K562 (cell line): ENCODE results near the gene IFT81. TPM values are rescaled to one million over a fixed set of nuclear protein-coding genes. Genes with fewer than 3 reads are reported as not detected.
A peak's percentile ranks its signal among the peaks of the same experiment; 100 is the strongest.

Source experiments
- ASH1L ChIP-seq: fragments of 450-650 bp; IDR thresholded peaks from 2 replicates; pipeline ENCODE4 v1.6.1; 2018; ENCODE audit warnings: borderline replicate concordance, mild to moderate bottlenecking, low read depth; ENCODE audit not compliant: partially characterized antibody
- CBX8 ChIP-seq: fragments of 200-600 bp; sonication (generic); IDR thresholded peaks from 2 replicates; pipeline ENCODE4 v1.6.1; 2012; ENCODE audit warnings: borderline replicate concordance, mixed run types, low read depth, mild to moderate bottlenecking, moderate library complexity, mixed read lengths, low read length, control low read depth, inconsistent platforms; ENCODE audit not compliant: poor library complexity, severe bottlenecking; ENCODE audit errors: extremely low read depth
- ETS2 ChIP-seq: IDR thresholded peaks from 2 replicates; pipeline ENCODE4 v1.6.1; 2016; ENCODE audit warnings: borderline replicate concordance, missing genetic modification characterization, mild to moderate bottlenecking, moderate library complexity, missing compliant biosample characterization; ENCODE audit not compliant: poor library complexity, severe bottlenecking
- KDM5B ChIP-seq: fragments of 200-600 bp; sonication (generic); IDR thresholded peaks from 2 replicates; pipeline ENCODE4 v1.6.1; 2012; ENCODE audit warnings: low read depth, mild to moderate bottlenecking, moderate library complexity, low read length, control low read depth, inconsistent platforms; ENCODE audit not compliant: insufficient replicate concordance
- PHF21A ChIP-seq: fragments of 450-650 bp; IDR thresholded peaks from 2 replicates; pipeline ENCODE4 v1.6.1; 2017; ENCODE audit warnings: low read depth, borderline replicate concordance
- SIRT6 ChIP-seq: IDR thresholded peaks from one replicate; pipeline ENCODE4 v1.6.1; 2012; ENCODE audit warnings: low read depth, mild to moderate bottlenecking, control low read depth, inconsistent platforms, low read length, moderate library complexity
- SIX5 ChIP-seq, 2 experiments: IDR thresholded peaks; 2 replicates each; pipeline ENCODE4 v1.6.1; 2011; ENCODE audit warnings: low read length in 2 of 2, borderline replicate concordance in 1 of 2, low read depth in 1 of 2, mild to moderate bottlenecking in 1 of 2, moderate library complexity in 1 of 2; ENCODE audit not compliant: insufficient read depth in 1 of 2
- SRSF7 ChIP-seq: fragments of 200-400 bp; formaldehyde crosslinking; optimal IDR thresholded peaks from 2 replicates; pipeline ENCODE3; 2017; ENCODE audit warnings: mild to moderate bottlenecking, low read depth, low read length
- XRCC5 ChIP-seq: fragments of 200-400 bp; formaldehyde crosslinking; IDR thresholded peaks from 2 replicates; pipeline ENCODE4 v1.6.1; 2017; ENCODE audit warnings: low read depth, mild to moderate bottlenecking, low read length
- ZNF134 ChIP-seq: fragments of 250-450 bp; sonication (Bioruptor Pico); conservative IDR thresholded peaks from 2 replicates; pipeline ENCODE4 v1.4.0; 2020
- ZNF324 ChIP-seq: fragments of 250-450 bp; sonication (Bioruptor Pico); IDR thresholded peaks from 2 replicates; pipeline ENCODE4 v1.4.0; 2020; ENCODE audit warnings: mild to moderate bottlenecking
- ZNF780A ChIP-seq: fragments of 250-450 bp; sonication (Bioruptor Pico); IDR thresholded peaks from 2 replicates; pipeline ENCODE4 v1.5.0; 2021; ENCODE audit warnings: mild to moderate bottlenecking
- polyA plus RNA-seq, 8 experiments: library from polyadenylated mRNA; depleted of rRNA in 4 of 8; stranded (reverse) in 5 of 8; unstranded in 3 of 8; fragments of >200 nt; fragmentation: Nextera tagmentation in 2 of 8; fragmentation: Illumina TruSeq in 1 of 8; extraction: Ambion mirVana in 2 of 8; extraction: Trizol in 1 of 8; gene quantifications; 2 replicates each; pipeline versions ENCODE4 v1.2.1 to v1.2.3, GENCODE V29; 2011 to 2014; ENCODE audit warnings: inconsistent platforms in 1 of 8, missing spikeins in 1 of 8
- total RNA-seq, 7 experiments: library from RNA; depleted of rRNA in 6 of 7; stranded (reverse); fragments of >200 nt in 6 of 7; fragmentation: Illumina TruSeq in 2 of 7; extraction: Trizol in 2 of 7; gene quantifications; 2 replicates each; pipeline versions ENCODE4 v1.2.1 to v1.2.3, GENCODE V29; 2011 to 2021; ENCODE audit warnings: low replicate concordance in 1 of 7
- TF ChIP-seq, protein P1 (sequence below): fragments of 150-350 bp; IDR thresholded peaks from 2 replicates; pipeline ENCODE4 v1.6.1; 2014; ENCODE audit warnings: low read depth, mild to moderate bottlenecking, low read length, borderline replicate concordance
- TF ChIP-seq, protein P2 (sequence below), 2 experiments: IDR thresholded peaks in 1 of 2; conservative IDR thresholded peaks in 1 of 2; 2 replicates each; pipeline ENCODE4 v1.6.1; 2016; ENCODE audit warnings: low read depth in 2 of 2, mild to moderate bottlenecking in 1 of 2, missing compliant biosample characterization in 1 of 2, missing genetic modification characterization in 1 of 2, moderate library complexity in 1 of 2
- TF ChIP-seq, protein P3 (sequence below): sonication (generic); formaldehyde crosslinking; IDR thresholded peaks from 2 replicates; pipeline ENCODE4 v1.8.0; 2022; ENCODE audit warnings: mild to moderate bottlenecking, missing genetic modification reagents, borderline replicate concordance

The IFT81 gene
- total and polyA plus RNA-seq, 9 of the 15 experiments (the other 6 are each of a cell fraction or from before 2014, with no cell fraction given) = 2.8 to 11.9 (median 7.9) TPM

DNA sequence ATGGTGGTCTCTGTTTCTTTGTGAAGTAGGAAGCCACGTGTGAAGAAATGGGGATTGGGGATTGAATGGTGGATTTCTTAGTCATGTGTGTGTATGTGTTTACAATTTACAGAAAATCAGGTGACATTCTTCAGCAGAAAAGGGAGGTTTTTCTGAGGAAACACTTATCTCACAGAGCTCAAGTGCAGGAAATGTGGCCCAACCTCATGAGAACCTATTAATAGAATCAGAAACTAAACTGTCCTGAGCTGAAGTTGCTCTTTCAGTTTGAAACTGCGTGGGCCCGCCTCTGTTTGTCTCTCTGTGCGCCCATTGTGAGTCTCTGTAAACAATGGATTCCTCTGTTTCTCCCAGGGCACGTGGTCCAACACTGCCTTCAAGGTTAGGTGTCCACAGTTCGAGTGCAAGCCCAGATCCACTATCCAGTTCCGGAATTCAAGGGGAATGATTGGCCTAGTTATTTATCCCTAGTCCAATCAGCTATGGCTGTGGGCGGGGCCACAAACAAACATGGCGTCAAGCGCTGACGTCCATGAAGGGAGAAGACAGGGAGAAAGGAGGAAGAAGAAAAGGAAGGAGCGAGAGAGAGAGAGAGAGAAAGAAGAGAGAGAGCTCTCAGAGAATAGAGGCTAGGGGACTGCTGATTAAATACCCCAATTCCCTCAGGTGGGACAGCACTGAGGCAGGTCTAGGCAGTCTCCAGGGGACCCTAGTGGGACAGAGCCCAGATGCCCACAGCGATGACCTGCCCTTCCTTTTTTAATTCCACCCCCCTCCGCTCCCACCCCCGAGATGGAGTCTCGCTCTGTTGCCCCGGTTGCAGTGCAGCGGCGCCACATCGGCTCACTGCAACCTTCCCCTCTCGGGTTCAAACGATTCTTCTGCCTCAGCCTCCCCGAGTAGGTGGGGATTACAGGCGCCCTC, 44.4 kb upstream of the IFT81 start (continued):
- TF ChIP-seq, protein P1, sequence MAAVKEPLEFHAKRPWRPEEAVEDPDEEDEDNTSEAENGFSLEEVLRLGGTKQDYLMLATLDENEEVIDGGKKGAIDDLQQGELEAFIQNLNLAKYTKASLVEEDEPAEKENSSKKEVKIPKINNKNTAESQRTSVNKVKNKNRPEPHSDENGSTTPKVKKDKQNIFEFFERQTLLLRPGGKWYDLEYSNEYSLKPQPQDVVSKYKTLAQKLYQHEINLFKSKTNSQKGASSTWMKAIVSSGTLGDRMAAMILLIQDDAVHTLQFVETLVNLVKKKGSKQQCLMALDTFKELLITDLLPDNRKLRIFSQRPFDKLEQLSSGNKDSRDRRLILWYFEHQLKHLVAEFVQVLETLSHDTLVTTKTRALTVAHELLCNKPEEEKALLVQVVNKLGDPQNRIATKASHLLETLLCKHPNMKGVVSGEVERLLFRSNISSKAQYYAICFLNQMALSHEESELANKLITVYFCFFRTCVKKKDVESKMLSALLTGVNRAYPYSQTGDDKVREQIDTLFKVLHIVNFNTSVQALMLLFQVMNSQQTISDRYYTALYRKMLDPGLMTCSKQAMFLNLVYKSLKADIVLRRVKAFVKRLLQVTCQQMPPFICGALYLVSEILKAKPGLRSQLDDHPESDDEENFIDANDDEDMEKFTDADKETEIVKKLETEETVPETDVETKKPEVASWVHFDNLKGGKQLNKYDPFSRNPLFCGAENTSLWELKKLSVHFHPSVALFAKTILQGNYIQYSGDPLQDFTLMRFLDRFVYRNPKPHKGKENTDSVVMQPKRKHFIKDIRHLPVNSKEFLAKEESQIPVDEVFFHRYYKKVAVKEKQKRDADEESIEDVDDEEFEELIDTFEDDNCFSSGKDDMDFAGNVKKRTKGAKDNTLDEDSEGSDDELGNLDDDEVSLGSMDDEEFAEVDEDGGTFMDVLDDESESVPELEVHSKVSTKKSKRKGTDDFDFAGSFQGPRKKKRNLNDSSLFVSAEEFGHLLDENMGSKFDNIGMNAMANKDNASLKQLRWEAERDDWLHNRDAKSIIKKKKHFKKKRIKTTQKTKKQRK = no peak
- no peak for TF ChIP-seq SIRT6
- no peak for TF ChIP-seq KDM5B
- no peak for TF ChIP-seq ETS2 (tag)
- TF ChIP-seq PHF21A = no peak
- no peak for TF ChIP-seq SRSF7
- TF ChIP-seq ZNF780A (CRISPR knock-in tag) = no peak
- TF ChIP-seq XRCC5 = no peak
- TF ChIP-seq ZNF324 (CRISPR knock-in tag) = no peak
- no peak for TF ChIP-seq CBX8
- TF ChIP-seq, protein P2, sequence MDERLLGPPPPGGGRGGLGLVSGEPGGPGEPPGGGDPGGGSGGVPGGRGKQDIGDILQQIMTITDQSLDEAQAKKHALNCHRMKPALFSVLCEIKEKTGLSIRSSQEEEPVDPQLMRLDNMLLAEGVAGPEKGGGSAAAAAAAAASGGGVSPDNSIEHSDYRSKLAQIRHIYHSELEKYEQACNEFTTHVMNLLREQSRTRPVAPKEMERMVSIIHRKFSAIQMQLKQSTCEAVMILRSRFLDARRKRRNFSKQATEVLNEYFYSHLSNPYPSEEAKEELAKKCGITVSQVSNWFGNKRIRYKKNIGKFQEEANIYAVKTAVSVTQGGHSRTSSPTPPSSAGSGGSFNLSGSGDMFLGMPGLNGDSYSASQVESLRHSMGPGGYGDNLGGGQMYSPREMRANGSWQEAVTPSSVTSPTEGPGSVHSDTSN (CRISPR knock-in tag; IDR thresholded peaks at IDR 0.05; ENCODE audit: low read depth) = no peak
- TF ChIP-seq, protein P2 (tag; conservative IDR thresholded peaks at IDR 0.05; ENCODE audit: low read depth) = 0 out of 2 replicates have a peak, but pooled peaks have one; percentile 41
- TF ChIP-seq ZNF134 (CRISPR knock-in tag) = no peak; the same call in 1 of the 2 replicates
- no peak for TF ChIP-seq SIX5 (IDR thresholded peaks at IDR 0.05; ENCODE audit: borderline replicate concordance in 1 of 2, insufficient read depth in 1 of 2, low read depth in 1 of 2, low read length in 2 of 2)
- peak; percentile 49 for TF ChIP-seq ASH1L
- TF ChIP-seq, protein P3, sequence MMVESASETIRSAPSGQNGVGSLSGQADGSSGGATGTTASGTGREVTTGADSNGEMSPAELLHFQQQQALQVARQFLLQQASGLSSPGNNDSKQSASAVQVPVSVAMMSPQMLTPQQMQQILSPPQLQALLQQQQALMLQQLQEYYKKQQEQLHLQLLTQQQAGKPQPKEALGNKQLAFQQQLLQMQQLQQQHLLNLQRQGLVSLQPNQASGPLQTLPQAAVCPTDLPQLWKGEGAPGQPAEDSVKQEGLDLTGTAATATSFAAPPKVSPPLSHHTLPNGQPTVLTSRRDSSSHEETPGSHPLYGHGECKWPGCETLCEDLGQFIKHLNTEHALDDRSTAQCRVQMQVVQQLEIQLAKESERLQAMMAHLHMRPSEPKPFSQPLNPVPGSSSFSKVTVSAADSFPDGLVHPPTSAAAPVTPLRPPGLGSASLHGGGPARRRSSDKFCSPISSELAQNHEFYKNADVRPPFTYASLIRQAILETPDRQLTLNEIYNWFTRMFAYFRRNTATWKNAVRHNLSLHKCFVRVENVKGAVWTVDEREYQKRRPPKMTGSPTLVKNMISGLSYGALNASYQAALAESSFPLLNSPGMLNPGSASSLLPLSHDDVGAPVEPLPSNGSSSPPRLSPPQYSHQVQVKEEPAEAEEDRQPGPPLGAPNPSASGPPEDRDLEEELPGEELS (CRISPR knock-in tag) = no peak
